ENCODE results near the gene P2RY14. TPM values are rescaled to one million over a fixed set of nuclear protein-coding genes. Genes with fewer than 3 reads are reported as not detected.

P2RY14 gene
- total and polyA plus RNA-seq, 2 donors from 2014 or later = 0.54 to 2.4 TPM

DNA sequence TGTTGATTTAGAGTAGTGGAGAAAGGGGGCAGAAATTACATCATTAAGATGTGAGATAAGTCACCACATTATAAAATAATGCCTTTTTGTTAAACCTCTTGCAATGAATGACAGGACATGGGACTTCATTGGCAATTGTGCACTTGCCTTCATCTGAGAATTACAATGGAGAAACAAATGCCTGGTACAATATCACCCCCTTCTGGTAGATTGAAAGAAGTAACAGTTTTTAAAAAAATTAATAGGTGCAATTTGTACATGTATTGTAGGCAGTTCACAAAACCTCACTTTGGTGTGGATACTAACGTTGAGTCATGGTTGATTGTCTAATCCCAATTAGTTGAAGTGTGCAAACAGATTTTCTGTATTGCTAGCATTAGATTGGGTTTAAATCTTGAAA, 4.6 kb upstream of the P2RY14 start:
- Histone ChIP-seq H3K9ac (ENCODE audit: low read length in 3 of 3) (no peak overlapping the region), H3K4me3 (ENCODE audit: low read length in 3 of 3) (no peak overlapping the region), H3K36me3 (ENCODE audit: control insufficient read depth in 2 of 3, insufficient read depth in 3 of 3, low read length in 3 of 3) (no peaks in the 10 kb centered on the region), H3K4me1 (ENCODE audit: control insufficient read depth in 2 of 3, insufficient read depth in 2 of 3, low read depth in 1 of 3, low read length in 3 of 3) (peaks cover 0 to 4% (median 0%) of the 10 kb centered on the region in 3 donors), H3K27ac (ENCODE audit: low read depth in 2 of 2, low read length in 2 of 2) (no peak overlapping the region), H3K9me3 (ENCODE audit: control insufficient read depth in 2 of 3, insufficient read depth in 1 of 3, low read length in 3 of 3) (no peaks in the 10 kb centered on the region), H3K27me3 (ENCODE audit: control insufficient read depth, insufficient read depth, low read length) (no peaks in the 10 kb centered on the region)
- TF ChIP-seq, protein P1, sequence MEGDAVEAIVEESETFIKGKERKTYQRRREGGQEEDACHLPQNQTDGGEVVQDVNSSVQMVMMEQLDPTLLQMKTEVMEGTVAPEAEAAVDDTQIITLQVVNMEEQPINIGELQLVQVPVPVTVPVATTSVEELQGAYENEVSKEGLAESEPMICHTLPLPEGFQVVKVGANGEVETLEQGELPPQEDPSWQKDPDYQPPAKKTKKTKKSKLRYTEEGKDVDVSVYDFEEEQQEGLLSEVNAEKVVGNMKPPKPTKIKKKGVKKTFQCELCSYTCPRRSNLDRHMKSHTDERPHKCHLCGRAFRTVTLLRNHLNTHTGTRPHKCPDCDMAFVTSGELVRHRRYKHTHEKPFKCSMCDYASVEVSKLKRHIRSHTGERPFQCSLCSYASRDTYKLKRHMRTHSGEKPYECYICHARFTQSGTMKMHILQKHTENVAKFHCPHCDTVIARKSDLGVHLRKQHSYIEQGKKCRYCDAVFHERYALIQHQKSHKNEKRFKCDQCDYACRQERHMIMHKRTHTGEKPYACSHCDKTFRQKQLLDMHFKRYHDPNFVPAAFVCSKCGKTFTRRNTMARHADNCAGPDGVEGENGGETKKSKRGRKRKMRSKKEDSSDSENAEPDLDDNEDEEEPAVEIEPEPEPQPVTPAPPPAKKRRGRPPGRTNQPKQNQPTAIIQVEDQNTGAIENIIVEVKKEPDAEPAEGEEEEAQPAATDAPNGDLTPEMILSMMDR (IDR thresholded peaks at IDR 0.05; ENCODE audit: borderline replicate concordance, extremely low read depth, insufficient read depth) = peak; percentile 47
- FAIRE-seq (peak; percentile 94), DNase-seq (peak in 2 of 5 donors; percentile 72 to 84)
- intact Hi-C loops (cut with DNase I) = no loop called here

DNA sequence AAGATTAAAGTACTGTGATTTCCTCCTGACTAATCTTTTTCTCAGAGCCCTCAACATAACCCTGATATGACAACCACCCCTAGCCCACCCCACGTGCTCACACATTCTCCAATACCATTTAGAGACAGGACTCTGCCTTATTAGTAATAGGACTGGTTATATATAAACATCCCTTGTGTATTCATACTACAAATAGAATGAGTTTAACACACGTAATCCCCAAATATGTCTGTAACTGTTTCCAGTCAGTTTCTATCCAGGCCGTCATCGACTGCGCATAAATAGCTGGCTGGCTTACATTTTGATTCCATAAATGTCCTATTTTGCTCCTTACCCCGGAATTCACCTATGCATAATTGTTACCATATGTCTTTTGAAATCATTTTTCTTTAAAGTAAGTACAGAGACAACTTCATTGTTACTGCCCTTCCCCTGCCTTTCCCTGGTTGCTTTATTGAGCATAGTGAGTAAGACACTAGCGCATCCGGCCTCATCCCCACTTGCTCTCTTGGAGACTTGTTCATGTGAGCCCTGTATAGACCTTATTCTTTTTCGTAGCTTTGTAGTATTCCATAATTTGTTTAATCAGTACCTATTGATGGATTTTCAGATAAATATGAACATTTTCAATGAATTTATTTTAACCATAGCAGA, 3.5 kb upstream of the P2RY14 start:
- H3K36me3 ChIP-seq (ENCODE audit: control insufficient read depth in 2 of 3, insufficient read depth in 3 of 3, low read length in 3 of 3) = no peaks in the 10 kb centered on the region
- TF ChIP-seq, protein P1 (IDR thresholded peaks at IDR 0.05; ENCODE audit: borderline replicate concordance, extremely low read depth, insufficient read depth) = no peak
- no peak overlapping the region for H3K4me3 ChIP-seq (ENCODE audit: low read length in 3 of 3)
- intact Hi-C loops (cut with DNase I) = no loop called here
- DNase-seq (no peak), FAIRE-seq (no peak)
- no peaks in the 10 kb centered on the region for H3K9me3 ChIP-seq (ENCODE audit: control insufficient read depth in 2 of 3, insufficient read depth in 1 of 3, low read length in 3 of 3)
- H3K4me1 ChIP-seq (ENCODE audit: control insufficient read depth in 2 of 3, insufficient read depth in 2 of 3, low read depth in 1 of 3, low read length in 3 of 3) = peaks cover 0 to 4% (median 0%) of the 10 kb centered on the region in 3 donors
- no peak overlapping the region for H3K9ac ChIP-seq (ENCODE audit: low read length in 3 of 3)
- H3K27ac ChIP-seq (ENCODE audit: low read depth in 2 of 2, low read length in 2 of 2) = no peak overlapping the region
- no peaks in the 10 kb centered on the region for H3K27me3 ChIP-seq (ENCODE audit: control insufficient read depth, insufficient read depth, low read length)

- no peaks in the 10 kb centered on the region for H3K27me3 ChIP-seq (ENCODE audit: control insufficient read depth, insufficient read depth, low read length)
- no peaks in the 10 kb centered on the region for H3K4me1 ChIP-seq (ENCODE audit: control insufficient read depth in 2 of 3, insufficient read depth in 2 of 3, low read depth in 1 of 3, low read length in 3 of 3)
- FAIRE-seq (no peak), DNase-seq (no peak)
- no peaks in the 10 kb centered on the region for H3K9me3 ChIP-seq (ENCODE audit: control insufficient read depth in 2 of 3, insufficient read depth in 1 of 3, low read length in 3 of 3)
- H3K27ac ChIP-seq (ENCODE audit: low read depth in 2 of 2, low read length in 2 of 2) = no peak overlapping the region
- TF ChIP-seq, protein P1 (IDR thresholded peaks at IDR 0.05; ENCODE audit: borderline replicate concordance, extremely low read depth, insufficient read depth) = no peak
- no peak overlapping the region for H3K4me3 ChIP-seq (ENCODE audit: low read length in 3 of 3)
- intact Hi-C loops (cut with DNase I) = no loop called here
- no peaks in the 10 kb centered on the region for H3K36me3 ChIP-seq (ENCODE audit: control insufficient read depth in 2 of 3, insufficient read depth in 3 of 3, low read length in 3 of 3)
- H3K9ac ChIP-seq (ENCODE audit: low read length in 3 of 3) = no peak overlapping the region
Observed at GRCh38 chr3:151276687-151277042, 1.7 kb downstream of the P2RY14 start.
